Occipital lobe (tissue), 2 donors: ENCODE measurements around the gene RPUSD1. TPM values are rescaled to one million over a fixed set of nuclear protein-coding genes. Genes with fewer than 3 reads are reported as not detected.
"Not testable (repeated sequence)": the region's sequence is repeated elsewhere in the genome, so short reads cannot be mapped to it uniquely, and the experiment has no call there.

ENCODE experiments used
- DNase-seq: peaks from one replicate; lab custom pipeline; 2025; lab: John Stamatoyannopoulos, UW
- total RNA-seq: library from RNA; depleted of rRNA; stranded (reverse); fragments of >200 nt; gene quantifications from one replicate; pipeline ENCODE4 v1.2.3, GENCODE V29; 2014

RPUSD1 gene
- total RNA-seq, 1 donor from 2014 or later, result 11.2 TPM

GRCh38 chr16:783404-784161 is 4.6 kb downstream of the RPUSD1 start:
- DNase-seq, result no peak

GRCh38 chr16:782766-783403 is 5.3 kb downstream of the RPUSD1 start:
- DNase-seq, result no peak

GRCh38 chr16:782258-782657 is 5.9 kb downstream of the RPUSD1 start:
- DNase-seq, result no peak

GRCh38 chr16:781346-782010 is 6.7 kb downstream of the RPUSD1 start:
- DNase-seq, result no peak

GRCh38 chr16:780296-780695 is 7.9 kb downstream of the RPUSD1 start:
- DNase-seq, result no peak

GRCh38 chr16:779561-779960 is 8.6 kb downstream of the RPUSD1 start:
- no peak for DNase-seq

GRCh38 chr16:778909-779527 is 9.2 kb downstream of the RPUSD1 start:
- no peak for DNase-seq

GRCh38 chr16:778447-778846 is 9.7 kb downstream of the RPUSD1 start:
- DNase-seq, result no peak

- no peak for DNase-seq
These were observed 10.4 kb downstream of the RPUSD1 start for GRCh38 chr16:777826-778225.

GRCh38 chr16:776824-777223 is 11.4 kb downstream of the RPUSD1 start:
- no peak for DNase-seq

GRCh38 chr16:776298-776697 is 11.9 kb downstream of the RPUSD1 start:
- not testable (repeated sequence) for DNase-seq

- no peak for DNase-seq
These were observed 12.9 kb downstream of the RPUSD1 start for GRCh38 chr16:775236-775796.

GRCh38 chr16:774086-775001 is 13.8 kb downstream of the RPUSD1 start:
- no peak for DNase-seq

- no peak for DNase-seq
These were observed 15.2 kb downstream of the RPUSD1 start for GRCh38 chr16:772959-773358.

GRCh38 chr16:770411-770810 is 17.8 kb downstream of the RPUSD1 start:
- DNase-seq, result no peak

- DNase-seq, result no peak
These were observed 18.2 kb downstream of the RPUSD1 start for GRCh38 chr16:769934-770333.

GRCh38 chr16:769184-769784 is 18.9 kb downstream of the RPUSD1 start:
- no peak for DNase-seq

GRCh38 chr16:768428-768827 is 19.8 kb downstream of the RPUSD1 start:
- no peak for DNase-seq

GRCh38 chr16:767743-768235 is 20.4 kb downstream of the RPUSD1 start:
- DNase-seq, result no peak
